ENCODE data around the gene PRKCB.
A peak's percentile ranks its signal among the peaks of the same experiment; 100 is the strongest.

PRKCB gene

DNA sequence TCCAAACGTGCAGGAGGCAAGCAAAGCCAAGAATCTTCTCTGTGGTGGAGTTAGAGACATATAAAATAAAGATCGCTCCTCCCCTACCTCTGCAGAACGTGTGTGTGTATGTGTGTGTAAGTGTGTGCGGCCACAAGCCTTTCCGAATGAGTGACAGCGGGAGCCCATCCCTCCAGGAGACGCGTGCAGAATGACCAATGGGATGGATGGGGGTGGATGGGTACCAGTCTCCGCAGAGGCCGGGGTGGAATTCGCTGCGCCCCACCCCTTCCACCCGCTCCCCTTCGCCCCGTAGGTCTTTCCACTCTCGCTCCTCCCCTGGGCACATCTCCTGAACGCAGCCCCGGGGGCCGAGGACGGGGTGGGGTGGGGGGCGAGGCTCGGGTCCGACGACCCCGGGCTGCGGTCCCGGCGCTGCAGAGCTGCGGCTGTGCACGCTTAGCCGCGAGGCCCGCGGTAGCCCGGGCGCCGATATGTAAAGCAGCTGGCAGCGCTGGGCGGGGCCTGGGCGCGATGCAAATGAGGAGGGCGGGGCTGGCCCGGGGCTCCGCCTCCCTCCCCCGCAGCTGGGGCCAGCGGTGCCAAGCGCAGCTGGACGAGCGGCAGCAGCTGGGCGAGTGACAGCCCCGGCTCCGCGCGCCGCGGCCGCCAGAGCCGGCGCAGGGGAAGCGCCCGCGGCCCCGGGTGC, at the start of gene PRKCB:
TSS of gene PRKCB (plus strand) at position 594 of the 688 bp plus-strand sequence.
- DNase-seq: peak; percentile 88 to 90

- DNase-seq: no peak
These were observed 48.7 kb upstream of the PRKCB start for GRCh38 chr16:23786964-23787561.

DNA sequence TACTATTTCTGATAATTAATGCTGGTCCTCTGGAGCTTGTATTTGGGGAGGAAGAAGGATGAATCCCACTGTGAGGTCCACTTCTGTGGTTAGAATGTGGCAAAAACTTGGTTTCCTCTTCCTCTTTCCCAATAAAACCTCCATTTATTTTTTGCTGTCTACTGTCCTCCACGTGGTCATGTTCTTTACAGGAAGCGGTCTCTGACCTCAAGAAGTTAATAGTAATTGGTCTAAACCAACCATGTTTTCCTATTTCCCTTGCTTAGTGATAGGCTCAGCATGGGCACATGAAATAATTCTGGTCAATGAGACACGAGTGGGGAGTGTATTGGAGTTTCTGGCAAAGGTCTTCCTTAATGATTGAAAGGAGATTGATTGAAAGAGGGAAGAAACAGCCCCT, 47.1 kb upstream of the PRKCB start:
- DNase-seq: no peak

DNA sequence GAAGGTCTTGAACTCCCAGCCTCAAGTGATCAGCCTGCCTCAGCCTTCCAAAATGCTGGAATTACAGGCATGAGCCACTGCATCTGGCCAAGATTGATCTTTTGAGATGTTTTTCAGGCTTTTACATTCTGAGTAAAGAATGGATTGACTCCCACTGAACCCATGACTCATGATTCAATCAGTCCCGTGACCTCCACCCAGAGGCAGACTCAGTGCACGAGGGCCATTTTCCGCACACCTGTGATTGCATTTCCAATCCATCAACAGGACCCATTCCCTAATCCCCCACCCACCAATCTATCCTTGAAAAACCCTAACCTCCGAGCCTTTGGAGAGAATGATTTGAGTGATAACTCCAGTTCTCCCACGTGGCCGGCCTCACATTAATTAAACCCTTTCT, 40.4 kb upstream of the PRKCB start:
- DNase-seq: no peak

- DNase-seq: no peak
These were observed 38.8 kb upstream of the PRKCB start for GRCh38 chr16:23796941-23797340.

DNA sequence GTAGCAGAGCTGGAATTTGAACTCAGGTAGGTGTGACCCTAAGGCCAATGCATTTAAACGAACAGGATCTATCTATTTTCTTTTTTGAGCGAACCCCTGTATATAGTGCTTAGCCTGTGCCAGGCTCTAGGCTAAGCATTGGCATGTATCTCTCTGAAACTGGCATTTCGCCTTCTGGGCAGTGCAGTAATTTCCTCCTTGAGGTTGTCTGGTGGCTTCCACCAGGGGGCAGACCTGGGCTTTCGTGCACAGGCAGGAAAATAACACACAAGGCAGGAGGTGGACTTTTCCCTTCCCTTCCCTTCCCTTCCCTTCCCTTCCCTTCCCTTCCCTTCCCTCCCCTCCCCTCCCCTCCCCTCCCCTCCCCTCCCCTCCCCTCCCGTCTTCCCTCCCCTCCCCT, 34.4 kb upstream of the PRKCB start:
- peak; percentile 77 to 80 for DNase-seq

DNA sequence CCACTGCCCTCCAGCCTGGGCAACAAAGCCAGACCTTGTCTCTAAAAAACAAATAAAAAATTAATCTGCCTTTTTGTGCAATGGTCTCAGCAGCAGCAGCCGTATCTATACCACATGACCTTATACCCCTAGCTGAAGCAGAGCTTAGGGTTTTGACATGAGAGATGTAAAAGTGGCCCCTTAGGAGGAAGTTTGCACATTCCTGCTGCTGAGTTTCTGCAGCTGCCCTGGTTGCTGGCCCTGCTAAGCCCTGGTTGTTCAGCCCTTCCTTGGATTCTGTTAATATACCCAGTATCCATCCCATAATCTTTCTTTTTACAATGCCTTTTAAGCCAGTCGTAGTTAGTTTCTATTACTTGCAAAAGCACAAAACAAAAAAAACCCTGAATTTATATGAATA, 33.0 kb upstream of the PRKCB start:
- no peak for DNase-seq

DNA sequence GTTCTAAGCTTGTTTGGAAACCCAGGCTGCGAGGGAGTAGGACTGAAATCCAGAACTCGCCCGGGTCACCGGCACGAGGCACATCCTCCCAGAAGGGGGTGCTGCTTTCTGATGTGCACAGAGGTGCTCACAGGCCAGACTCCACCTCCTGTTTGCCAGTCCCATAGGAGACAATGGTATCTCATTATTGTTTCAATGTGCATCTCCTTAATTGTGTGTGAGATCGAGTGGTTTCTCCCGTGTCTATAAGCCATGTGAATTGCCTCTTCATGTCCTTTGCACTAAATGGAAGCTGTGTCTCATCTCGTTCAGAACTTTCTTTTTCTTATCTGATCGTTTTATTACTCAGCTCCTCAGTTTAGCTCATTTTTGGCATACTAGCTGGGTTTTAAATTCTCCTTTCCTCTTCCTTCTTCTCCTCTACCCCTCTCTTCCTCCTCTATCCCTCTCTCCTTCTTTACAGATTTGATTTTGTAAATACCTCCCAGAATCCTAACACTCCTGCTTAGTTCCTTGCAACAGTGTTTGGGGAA, 32.1 kb upstream of the PRKCB start:
- peak; percentile 73 to 75 for DNase-seq

- DNase-seq: no peak
These were observed 28.8 kb upstream of the PRKCB start for GRCh38 chr16:23807028-23807427.

GRCh38 chr16:23821467-23821866, 14.3 kb upstream of the PRKCB start:
- DNase-seq: no peak

GRCh38 chr16:23821875-23822688, 13.7 kb upstream of the PRKCB start:
- no peak for DNase-seq

DNA sequence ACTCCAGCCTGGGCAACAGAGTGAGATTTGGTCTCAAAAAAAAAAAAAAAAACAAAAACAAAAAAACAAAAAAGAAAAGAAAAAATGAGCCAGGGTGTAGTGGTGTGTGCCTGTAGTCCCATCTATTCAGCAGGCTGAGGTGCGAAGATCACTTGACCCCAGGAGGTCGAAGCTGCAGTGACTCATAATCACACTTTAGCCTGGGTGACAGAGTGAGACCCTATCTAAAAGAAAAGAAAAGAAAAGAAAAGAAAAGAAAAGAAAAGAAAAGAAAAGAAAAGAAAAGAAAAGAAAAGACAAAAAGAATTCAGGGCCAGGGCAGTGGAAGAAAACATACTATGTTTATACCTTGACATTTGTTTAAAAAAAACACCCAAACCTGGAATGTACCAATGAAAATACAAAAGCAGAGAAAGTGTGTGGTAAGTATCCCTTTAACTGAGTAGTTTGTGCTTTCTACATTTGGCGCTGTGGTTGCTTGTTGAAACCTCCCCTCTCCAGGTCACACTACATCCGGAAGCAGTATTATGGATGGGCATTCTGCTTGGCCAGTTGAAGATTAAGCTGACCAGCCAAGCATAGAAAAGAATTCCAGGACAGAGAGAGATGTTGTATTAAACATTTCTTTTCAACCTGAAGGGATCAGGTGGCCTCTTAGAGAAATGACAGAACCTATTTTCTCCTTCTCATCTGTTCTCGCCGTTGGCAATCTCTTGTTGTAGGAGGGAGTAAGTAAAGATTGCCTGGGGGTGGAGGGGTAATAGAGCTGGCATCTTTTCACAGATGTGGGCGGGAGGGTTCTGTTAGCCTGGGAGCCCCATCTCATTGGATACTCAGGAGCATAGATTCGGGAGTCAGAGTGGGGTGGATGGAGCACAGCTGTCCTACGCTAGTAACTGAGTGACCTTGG, 12.1 kb upstream of the PRKCB start:
- DNase-seq: no peak

GRCh38 chr16:23824909-23825308, 10.9 kb upstream of the PRKCB start:
- no peak for DNase-seq

GRCh38 chr16:23826528-23827045, 9.2 kb upstream of the PRKCB start:
- DNase-seq: peak in 1 of 2 donors; percentile 11

DNA sequence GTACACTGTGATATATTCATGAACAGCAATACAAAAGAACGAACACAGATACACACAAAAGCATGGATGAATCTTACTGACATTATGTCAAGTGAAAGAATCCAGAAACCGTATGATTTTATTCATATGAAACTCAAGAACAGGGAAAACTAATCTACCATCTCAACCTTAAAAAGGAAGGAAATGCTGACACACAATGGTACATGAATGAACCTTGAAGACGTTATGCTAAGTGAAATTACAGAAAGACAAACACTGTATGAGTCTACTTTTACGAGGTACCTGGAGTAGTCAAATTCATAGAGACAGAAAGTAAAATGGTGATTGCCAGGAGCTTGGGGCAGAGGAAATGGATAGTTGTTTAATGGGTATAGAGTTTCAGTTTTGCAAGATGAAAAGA, 8.7 kb upstream of the PRKCB start:
- no peak for DNase-seq

GRCh38 chr16:23829454-23829853, 6.3 kb upstream of the PRKCB start:
- no peak for DNase-seq

GRCh38 chr16:23830276-23830675, 5.5 kb upstream of the PRKCB start:
- no peak for DNase-seq

- DNase-seq: no peak
These were observed 2.9 kb upstream of the PRKCB start for GRCh38 chr16:23832882-23833281.

DNA sequence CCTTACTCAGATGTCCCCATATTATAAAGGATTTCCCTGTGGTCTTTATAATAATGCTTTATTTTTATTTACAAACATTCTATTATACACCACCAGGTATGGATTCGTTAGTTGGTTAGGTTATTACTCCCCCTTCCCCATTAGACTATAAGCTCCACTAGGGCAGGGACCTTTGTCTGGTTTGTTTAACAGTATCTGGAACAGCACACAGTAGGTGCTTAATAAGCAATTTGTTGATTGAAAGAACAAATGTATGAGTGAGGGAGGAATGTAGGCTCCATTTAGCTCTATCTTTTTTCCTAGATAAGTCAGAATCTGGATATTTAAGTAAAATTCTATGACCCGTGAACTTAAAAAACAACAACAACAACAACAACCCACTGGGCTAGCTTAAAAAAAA, 2.3 kb upstream of the PRKCB start:
- DNase-seq: no peak

GRCh38 chr16:23833960-23834685, 1.7 kb upstream of the PRKCB start:
- no peak for DNase-seq

DNA sequence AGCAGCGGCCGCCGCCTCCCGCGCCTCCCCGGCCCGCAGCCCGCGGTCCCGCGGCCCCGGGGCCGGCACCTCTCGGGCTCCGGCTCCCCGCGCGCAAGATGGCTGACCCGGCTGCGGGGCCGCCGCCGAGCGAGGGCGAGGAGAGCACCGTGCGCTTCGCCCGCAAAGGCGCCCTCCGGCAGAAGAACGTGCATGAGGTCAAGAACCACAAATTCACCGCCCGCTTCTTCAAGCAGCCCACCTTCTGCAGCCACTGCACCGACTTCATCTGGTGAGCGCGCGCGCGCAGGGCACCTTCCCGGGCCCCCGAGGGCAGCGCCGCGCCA, 258 bp downstream of the PRKCB start:
- DNase-seq: peak in 1 of 2 donors; percentile 29
